Esophagus muscularis mucosa (tissue), 4 donors: Measurements from ENCODE around the gene SPZ1.

Experiments
- CTCF ChIP-seq, 3 experiments: fragments of 200-600 bp in 2 of 3; fragments of 450-650 bp in 1 of 3; sonication (generic) in 2 of 3; IDR thresholded peaks; one replicate each; pipeline ENCODE4 v1.5.1; 2017 to 2019; ENCODE audit warnings: antibody characterized with exemption in 3 of 3, mild to moderate bottlenecking in 2 of 3, moderate library complexity in 1 of 3
- EP300 ChIP-seq: sonication (generic); formaldehyde crosslinking; IDR thresholded peaks from one replicate; pipeline ENCODE4 v1.6.1; 2017; ENCODE audit warnings: antibody characterized with exemption
- POLR2A ChIP-seq: fragments of 450-650 bp; IDR thresholded peaks from one replicate; pipeline ENCODE4 v1.6.1; 2017; ENCODE audit warnings: antibody characterized with exemption, moderate library complexity, mild to moderate bottlenecking, low read depth

GRCh38 chr5:80289320-80289719 is 30.5 kb upstream of the SPZ1 start:
- TF ChIP-seq POLR2A (no peak), CTCF (IDR thresholded peaks at IDR 0.05) (no peak), EP300 (no peak)
